HepG2 (cell line): ENCODE measurements around the gene UBE4A. TPM values are rescaled to one million over a fixed set of nuclear protein-coding genes. Genes with fewer than 3 reads are reported as not detected.

Experiments
- DMAP1 ChIP-seq: IDR thresholded peaks from 2 replicates; pipeline ENCODE4 v1.6.1; 2016
- DZIP1 ChIP-seq: sonication (generic); formaldehyde crosslinking; IDR thresholded peaks from 2 replicates; pipeline ENCODE4 v1.5.0; 2020; ENCODE audit warnings: mild to moderate bottlenecking, missing genetic modification reagents
- GPN1 ChIP-seq: sonication (generic); formaldehyde crosslinking; IDR thresholded peaks from 2 replicates; pipeline ENCODE4 v1.5.1; 2020; ENCODE audit warnings: missing genetic modification reagents, borderline replicate concordance
- GZF1 ChIP-seq: sonication (generic); formaldehyde crosslinking; IDR thresholded peaks from 2 replicates; pipeline ENCODE4 v1.5.1; 2020; ENCODE audit warnings: mild to moderate bottlenecking, missing genetic modification reagents
- HDAC1 ChIP-seq: sonication (generic); formaldehyde crosslinking; IDR thresholded peaks from 2 replicates; pipeline ENCODE4 v1.5.1; 2020; ENCODE audit warnings: mild to moderate bottlenecking, missing genetic modification reagents
- ONECUT2 ChIP-seq: sonication (generic); formaldehyde crosslinking; IDR thresholded peaks from 2 replicates; pipeline ENCODE4 v1.4.0; 2020; ENCODE audit warnings: missing genetic modification reagents
- TBX3 ChIP-seq: fragments of 450-650 bp; IDR thresholded peaks from 2 replicates; pipeline ENCODE4 v1.6.1; 2017; ENCODE audit warnings: antibody characterized with exemption, mild to moderate bottlenecking, inconsistent platforms, borderline replicate concordance
- ZBTB42 ChIP-seq: sonication (generic); formaldehyde crosslinking; IDR thresholded peaks from 2 replicates; pipeline ENCODE4 v1.5.0; 2020; ENCODE audit warnings: mild to moderate bottlenecking, missing genetic modification reagents
- ZFY ChIP-seq: sonication (generic); formaldehyde crosslinking; IDR thresholded peaks from 2 replicates; pipeline ENCODE4 v1.4.0; 2020; ENCODE audit warnings: missing genetic modification reagents
- ZNF235 ChIP-seq: sonication (generic); formaldehyde crosslinking; IDR thresholded peaks from 2 replicates; pipeline ENCODE4 v1.8.1; 2023; ENCODE audit warnings: mild to moderate bottlenecking, missing genetic modification reagents, borderline replicate concordance
- ZNF512 ChIP-seq: sonication (generic); formaldehyde crosslinking; IDR thresholded peaks from 2 replicates; pipeline ENCODE4 v1.4.0; 2020; ENCODE audit warnings: mild to moderate bottlenecking, missing genetic modification reagents
- ZNF724P ChIP-seq: sonication (generic); formaldehyde crosslinking; IDR thresholded peaks from 2 replicates; pipeline ENCODE4 v1.8.0; 2022; ENCODE audit warnings: missing genetic modification reagents, borderline replicate concordance
- ZSCAN29 ChIP-seq: sonication (generic); formaldehyde crosslinking; conservative IDR thresholded peaks from 2 replicates; pipeline ENCODE4 v1.4.0; 2020; ENCODE audit warnings: mild to moderate bottlenecking, missing genetic modification reagents
- ZZZ3 ChIP-seq: sonication (generic); formaldehyde crosslinking; IDR thresholded peaks from 2 replicates; pipeline ENCODE4 v1.4.0; 2020; ENCODE audit warnings: missing genetic modification reagents, mild to moderate bottlenecking, borderline replicate concordance
- polyA plus RNA-seq, 8 experiments: library from polyadenylated mRNA; depleted of rRNA in 3 of 8; stranded (reverse) in 7 of 8; unstranded in 1 of 8; fragments of >200 nt; fragmentation: Illumina TruSeq in 4 of 8; extraction: Trizol in 4 of 8; gene quantifications; 2 replicates each; pipeline versions ENCODE4 v1.2.1 to v1.2.3, GENCODE V29; 2011 to 2016; ENCODE audit warnings: low read depth in 4 of 8, missing spikeins in 1 of 8, mixed read lengths in 1 of 8; ENCODE audit not compliant: insufficient read depth in 1 of 8
- total RNA-seq, 5 experiments: library from RNA; depleted of rRNA; stranded (reverse); fragments of >200 nt; fragmentation: Illumina TruSeq; extraction: Trizol; gene quantifications; 2 replicates each; pipeline ENCODE4 v1.2.3, GENCODE V29; 2016; ENCODE audit warnings: low read depth in 1 of 5
- TF ChIP-seq, protein P1 (sequence below): sonication (generic); formaldehyde crosslinking; IDR thresholded peaks from 2 replicates; pipeline ENCODE4 v1.5.1; 2020; ENCODE audit warnings: missing genetic modification reagents, mild to moderate bottlenecking, borderline replicate concordance

The UBE4A gene
- total and polyA plus RNA-seq, 2 of the 13 experiments (the other 11 are each of a cell fraction or from before 2014, with no cell fraction given), result 15.1 to 32.7 TPM

DNA sequence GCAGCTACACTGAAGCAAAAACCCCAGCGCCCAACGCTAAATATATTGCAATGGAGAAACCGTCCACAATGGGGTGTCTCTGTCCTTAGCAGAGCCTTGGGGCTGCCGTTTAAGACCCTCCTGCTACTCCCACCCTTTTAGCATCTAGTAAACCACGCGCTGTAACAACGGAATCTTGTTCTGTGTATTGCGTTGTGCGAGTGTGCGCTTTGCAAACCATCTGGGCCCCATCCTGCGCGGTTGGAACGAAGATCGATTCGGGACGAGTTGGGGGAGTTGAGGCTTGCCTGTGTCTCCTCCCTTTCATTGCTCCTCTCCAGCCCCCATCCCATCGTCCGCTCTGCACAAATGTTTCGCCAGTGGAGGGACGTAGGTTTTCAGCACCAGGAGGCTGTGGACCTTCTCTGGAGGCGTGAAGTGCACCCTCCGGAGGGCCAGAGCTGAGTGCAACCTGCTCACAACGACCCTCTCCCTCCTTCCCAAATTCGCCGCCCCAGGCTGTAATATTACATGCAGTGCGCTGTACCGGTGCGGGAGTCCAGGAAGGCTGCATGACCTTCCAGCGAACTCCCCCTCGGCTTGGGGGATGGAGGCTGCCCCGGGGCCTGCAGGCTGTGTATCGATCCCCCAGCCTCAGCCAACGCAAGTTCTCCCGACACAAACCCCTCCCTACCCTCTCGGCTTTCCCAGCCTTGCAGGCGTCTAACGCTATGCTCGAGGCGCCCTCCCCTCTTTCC, 75.3 kb downstream of the UBE4A start (continued):
- TF ChIP-seq ZBTB42, result peak; percentile 74
- TF ChIP-seq DZIP1 (CRISPR knock-in tag), result 0 out of 2 replicates have a peak, but pooled peaks have one; percentile 57
- TF ChIP-seq ZZZ3 (CRISPR knock-in tag), result peak; percentile 31; the same call in 1 of the 2 replicates
- peak; percentile 84 for TF ChIP-seq ONECUT2 (CRISPR knock-in tag)
- TF ChIP-seq GZF1 (CRISPR knock-in tag), result 0 out of 2 replicates have a peak, but pooled peaks have one; percentile 32
- TF ChIP-seq TBX3, result 0 out of 2 replicates have a peak, but pooled peaks have one; percentile 56
- TF ChIP-seq ZNF235 (CRISPR knock-in tag), result 0 out of 2 replicates have a peak, but pooled peaks have one; percentile 23
- TF ChIP-seq, protein P1, sequence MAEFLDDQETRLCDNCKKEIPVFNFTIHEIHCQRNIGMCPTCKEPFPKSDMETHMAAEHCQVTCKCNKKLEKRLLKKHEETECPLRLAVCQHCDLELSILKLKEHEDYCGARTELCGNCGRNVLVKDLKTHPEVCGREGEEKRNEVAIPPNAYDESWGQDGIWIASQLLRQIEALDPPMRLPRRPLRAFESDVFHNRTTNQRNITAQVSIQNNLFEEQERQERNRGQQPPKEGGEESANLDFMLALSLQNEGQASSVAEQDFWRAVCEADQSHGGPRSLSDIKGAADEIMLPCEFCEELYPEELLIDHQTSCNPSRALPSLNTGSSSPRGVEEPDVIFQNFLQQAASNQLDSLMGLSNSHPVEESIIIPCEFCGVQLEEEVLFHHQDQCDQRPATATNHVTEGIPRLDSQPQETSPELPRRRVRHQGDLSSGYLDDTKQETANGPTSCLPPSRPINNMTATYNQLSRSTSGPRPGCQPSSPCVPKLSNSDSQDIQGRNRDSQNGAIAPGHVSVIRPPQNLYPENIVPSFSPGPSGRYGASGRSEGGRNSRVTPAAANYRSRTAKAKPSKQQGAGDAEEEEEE, result no peak; the same call in 1 of the 2 replicates
- no peak for TF ChIP-seq GPN1 (CRISPR knock-in tag)
- TF ChIP-seq HDAC1, result peak; percentile 60; the same call in 1 of the 2 replicates
- TF ChIP-seq DMAP1 (CRISPR knock-in tag), result peak; percentile 66; the same call in 1 of the 2 replicates
- peak; percentile 15; the same call in 1 of the 2 replicates for TF ChIP-seq ZFY (CRISPR knock-in tag)
- TF ChIP-seq ZNF512 (CRISPR knock-in tag), result 0 out of 2 replicates have a peak, but pooled peaks have one; percentile 35
- TF ChIP-seq ZNF724P (CRISPR knock-in tag), result 0 out of 2 replicates have a peak, but pooled peaks have one; percentile 43
- peak; percentile 54; the same call in 1 of the 2 replicates for TF ChIP-seq ZSCAN29 (CRISPR knock-in tag)
